ENCODE measurements around the gene STAT5B.
A peak's percentile ranks its signal among the peaks of the same experiment; 100 is the strongest.
"Not testable (repeated sequence)": the region's sequence is repeated elsewhere in the genome, so short reads cannot be mapped to it uniquely, and the experiment has no call there.

The STAT5B gene

GRCh38 chr17:42233156-42233555 lies 43.0 kb downstream of the STAT5B start:
- no peak for DNase-seq

GRCh38 chr17:42230225-42230624 lies 46.0 kb downstream of the STAT5B start:
- DNase-seq, result peak in 1 of 5 experiments; percentile 86

GRCh38 chr17:42227849-42228700 lies 48.1 kb downstream of the STAT5B start:
- DNase-seq, result no peak

GRCh38 chr17:42225646-42226045 lies 50.5 kb downstream of the STAT5B start:
- DNase-seq, result no peak

GRCh38 chr17:42224651-42225050 lies 51.5 kb downstream of the STAT5B start:
- DNase-seq, result no peak

GRCh38 chr17:42221886-42222745 lies 54.1 kb downstream of the STAT5B start:
- peak in 4 of 5 experiments; percentile 28 to 75 (median 39) for DNase-seq

GRCh38 chr17:42219280-42219679 lies 56.9 kb downstream of the STAT5B start:
- DNase-seq, result not testable (repeated sequence)

- DNase-seq, result peak in 1 of 5 experiments; percentile 26
These were observed 62.0 kb downstream of the STAT5B start for GRCh38 chr17:42214156-42214555.

GRCh38 chr17:42212382-42212781 lies 63.8 kb downstream of the STAT5B start:
- DNase-seq, result no peak

GRCh38 chr17:42211921-42212341 lies 64.3 kb downstream of the STAT5B start:
- DNase-seq, result not testable (repeated sequence)

- no peak for DNase-seq
These were observed 66.1 kb downstream of the STAT5B start for GRCh38 chr17:42210046-42210445.

GRCh38 chr17:42206153-42206612 lies 70.0 kb downstream of the STAT5B start:
- not testable (repeated sequence) for DNase-seq

GRCh38 chr17:42203354-42203753 lies 72.8 kb downstream of the STAT5B start:
- DNase-seq, result no peak

GRCh38 chr17:42202696-42203095 lies 73.5 kb downstream of the STAT5B start:
- no peak for DNase-seq

- no peak for DNase-seq
These were observed 74.0 kb downstream of the STAT5B start for GRCh38 chr17:42202159-42202558.

GRCh38 chr17:42201458-42201772 lies 74.8 kb downstream of the STAT5B start:
- no peak for DNase-seq

- DNase-seq, result no peak
These were observed 75.3 kb downstream of the STAT5B start for GRCh38 chr17:42200706-42201457.

- no peak for DNase-seq
These were observed 76.7 kb downstream of the STAT5B start for GRCh38 chr17:42199416-42200011.

- no peak for DNase-seq
These were observed 77.3 kb downstream of the STAT5B start for GRCh38 chr17:42198897-42199296.

- no peak for DNase-seq
These were observed 78.5 kb downstream of the STAT5B start for GRCh38 chr17:42197564-42198156.

- peak; percentile 57 to 89 (median 66) for DNase-seq
These were observed 82.0 kb downstream of the STAT5B start, which contains the start of gene GHDC for GRCh38 chr17:42193969-42194899. GHDC (minus strand) TSS chr17:42194494; CDS start chr17:42193581, 913 bp downstream.
